ENCODE data around the gene MRPL20.
A peak's percentile ranks its signal among the peaks of the same experiment; 100 is the strongest.
"Not testable (repeated sequence)": the region's sequence is repeated elsewhere in the genome, so short reads cannot be mapped to it uniquely, and the experiment has no call there.

MRPL20 gene

GRCh38 chr1:1415751-1416150 lies 8.7 kb upstream of the MRPL20 start:
- H3K27ac ChIP-seq, result no peak overlapping the region
- TF ChIP-seq CTCF (IDR thresholded peaks at IDR 0.05) (no peak), ZFX (IDR thresholded peaks at IDR 0.05; ENCODE audit: borderline replicate concordance) (no peak)

GRCh38 chr1:1412311-1412902 lies 5.3 kb upstream of the MRPL20 start:
- H3K27ac ChIP-seq, result not testable (repeated sequence)

GRCh38 chr1:1411626-1412025 lies 4.5 kb upstream of the MRPL20 start:
- TF ChIP-seq ZFX (IDR thresholded peaks at IDR 0.05; ENCODE audit: borderline replicate concordance), result no peak
- no peak for TF ChIP-seq CTCF (IDR thresholded peaks at IDR 0.05)
- no peak overlapping the region for H3K27ac ChIP-seq

- not testable (repeated sequence) for H3K27ac ChIP-seq
Measured at GRCh38 chr1:1410238-1410637, 3.1 kb upstream of the MRPL20 start.

- TF ChIP-seq ZFX (IDR thresholded peaks at IDR 0.05; ENCODE audit: borderline replicate concordance), result no peak
- TF ChIP-seq CTCF (IDR thresholded peaks at IDR 0.05), result 0 out of 2 replicates have a peak, but pooled peaks have one; percentile 11
- H3K27ac ChIP-seq, result peak overlapping the region; percentile 78
Measured at GRCh38 chr1:1407636-1408318, 684 bp upstream of the MRPL20 start.

GRCh38 chr1:1406101-1406820 lies 832 bp downstream of the MRPL20 start:
- TF ChIP-seq ZFX (IDR thresholded peaks at IDR 0.05; ENCODE audit: borderline replicate concordance) (no peak), CTCF (IDR thresholded peaks at IDR 0.05) (no peak)
- H3K27ac ChIP-seq, result peak overlapping the region; percentile 78

- peak overlapping the region; percentile 80 for H3K27ac ChIP-seq
- no peak for TF ChIP-seq ZFX (IDR thresholded peaks at IDR 0.05; ENCODE audit: borderline replicate concordance)
- no peak for TF ChIP-seq CTCF (IDR thresholded peaks at IDR 0.05)
Measured at GRCh38 chr1:1403653-1404052, 3.4 kb downstream of the MRPL20 start.

GRCh38 chr1:1402901-1403392 lies 4.1 kb downstream of the MRPL20 start:
- H3K27ac ChIP-seq, result peak overlapping the region; percentile 80

All from 22Rv1 (cell line).